OCI-LY1 (cell line): ENCODE results near the gene MAGI2.

ENCODE experiments used
- H2AFZ ChIP-seq: fragments of 200-600 bp; sonication (generic), shearing (Covaris generic); 2 replicates; pipeline ENCODE4 v1.6.0; 2014; ENCODE audit warnings: antibody characterized with exemption, mild to moderate bottlenecking, low read length
- H3F3A ChIP-seq: fragments of 200-600 bp; sonication (generic), shearing (Covaris generic); 2 replicates; pipeline ENCODE4 v1.6.0; 2014; ENCODE audit warnings: mild to moderate bottlenecking, antibody characterized with exemption, low read length, moderate library complexity; ENCODE audit not compliant: insufficient read depth
- H3K27ac ChIP-seq: fragments of 200-600 bp; sonication (generic); 2 replicates; pipeline ENCODE4 v1.5.1; 2014; ENCODE audit warnings: low read length, mixed run types, mild to moderate bottlenecking, low read depth; ENCODE audit not compliant: poor library complexity, severe bottlenecking
- H3K27me3 ChIP-seq: fragments of 200-600 bp; sonication (generic); 2 replicates; pipeline ENCODE4 v1.6.0; 2014; ENCODE audit warnings: antibody characterized with exemption, mild to moderate bottlenecking, low read length, moderate library complexity; ENCODE audit not compliant: insufficient read depth
- H3K36me3 ChIP-seq: fragments of 200-600 bp; sonication (generic); 2 replicates; pipeline ENCODE4 v1.6.1; 2014; ENCODE audit warnings: mild to moderate bottlenecking, antibody characterized with exemption, low read length, moderate library complexity, mixed read lengths; ENCODE audit not compliant: insufficient read depth
- H3K4me1 ChIP-seq: fragments of 200-600 bp; sonication (generic); 2 replicates; pipeline ENCODE4 v1.5.1; 2014; ENCODE audit warnings: mild to moderate bottlenecking, low read length, moderate library complexity; ENCODE audit not compliant: insufficient read depth, severe bottlenecking
- H3K4me2 ChIP-seq: fragments of 200-600 bp; sonication (generic), shearing (Covaris generic); 2 replicates; pipeline ENCODE4 v1.6.1; 2014; ENCODE audit warnings: low read length
- H3K4me3 ChIP-seq: fragments of 200-600 bp; sonication (generic); 2 replicates; pipeline ENCODE4 v1.5.1; 2014; ENCODE audit warnings: low read length, low read depth, mild to moderate bottlenecking, mixed read lengths; ENCODE audit not compliant: poor library complexity, severe bottlenecking
- H3K79me2 ChIP-seq: fragments of 200-600 bp; shearing (Covaris generic); 2 replicates; pipeline ENCODE4 v1.6.1; 2016; ENCODE audit warnings: mixed run types, low read length, mixed read lengths; ENCODE audit not compliant: insufficient read depth
- H3K9ac ChIP-seq: fragments of 200-600 bp; sonication (generic), shearing (Covaris generic); 2 replicates; pipeline ENCODE4 v1.6.1; 2014; ENCODE audit warnings: mild to moderate bottlenecking, low read length, mixed read lengths
- H3K9me2 ChIP-seq: fragments of 200-600 bp; sonication (generic), shearing (Covaris generic); 2 replicates; pipeline ENCODE4 v1.6.1; 2014; ENCODE audit warnings: low read depth, mild to moderate bottlenecking, low read length, mixed read lengths
- H3K9me3 ChIP-seq: fragments of 200-600 bp; shearing (Covaris generic); 2 replicates; pipeline ENCODE4 v1.6.1; 2014; ENCODE audit warnings: low read length, mixed read lengths
- H4K20me1 ChIP-seq: fragments of 200-600 bp; sonication (generic), shearing (Covaris generic); 2 replicates; pipeline ENCODE4 v1.6.0; 2016; ENCODE audit warnings: mild to moderate bottlenecking, low read length; ENCODE audit not compliant: insufficient read depth
- EZH2 ChIP-seq: fragments of 200-600 bp; sonication (generic), shearing (Covaris generic); IDR thresholded peaks from 2 replicates; pipeline ENCODE4 v1.8.0; 2017; ENCODE audit warnings: borderline replicate concordance, mixed run types, mild to moderate bottlenecking, antibody characterized with exemption, low read length, moderate library complexity, mixed read lengths
- TF ChIP-seq, protein P1 (sequence below): fragments of 200-600 bp; sonication (generic), shearing (Covaris generic); IDR thresholded peaks from 2 replicates; pipeline ENCODE4 v1.5.1; 2017; ENCODE audit warnings: mild to moderate bottlenecking, antibody characterized with exemption, low read length, moderate library complexity, mixed read lengths

The MAGI2 gene

DNA sequence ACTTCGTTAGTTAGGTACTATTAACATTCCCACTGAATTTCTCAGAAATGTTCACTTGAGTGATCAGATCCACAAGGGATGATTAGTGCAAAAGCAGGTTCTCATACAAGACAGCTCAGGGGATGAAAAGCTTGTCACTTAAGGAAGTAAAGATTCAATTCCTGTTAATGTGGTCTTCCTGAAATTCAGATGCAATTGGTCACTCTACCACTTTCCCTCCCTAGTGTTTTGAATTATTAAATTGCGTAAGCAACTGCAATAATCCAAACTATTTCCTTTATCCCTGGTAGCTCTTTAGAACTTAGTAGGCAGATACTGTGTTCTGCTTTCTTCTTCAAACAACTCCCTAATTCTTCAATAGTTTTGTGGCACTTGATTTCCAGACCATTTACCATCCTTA, 121.4 kb downstream of the MAGI2 start:
- H3K9ac ChIP-seq: no peak overlapping the region
- no peaks in the 10 kb centered on the region for H3K9me3 ChIP-seq
- H2AFZ ChIP-seq: no peak overlapping the region
- H3K9me2 ChIP-seq: no peaks in the 10 kb centered on the region
- H3K79me2 ChIP-seq: no peaks in the 10 kb centered on the region
- no peaks in the 10 kb centered on the region for H3K27me3 ChIP-seq
- H4K20me1 ChIP-seq: no peaks in the 10 kb centered on the region
- H3F3A ChIP-seq: no peaks in the 10 kb centered on the region
- no peak overlapping the region for H3K27ac ChIP-seq
- no peak overlapping the region for H3K4me2 ChIP-seq
- no peaks in the 10 kb centered on the region for H3K4me1 ChIP-seq
- TF ChIP-seq, protein P1, sequence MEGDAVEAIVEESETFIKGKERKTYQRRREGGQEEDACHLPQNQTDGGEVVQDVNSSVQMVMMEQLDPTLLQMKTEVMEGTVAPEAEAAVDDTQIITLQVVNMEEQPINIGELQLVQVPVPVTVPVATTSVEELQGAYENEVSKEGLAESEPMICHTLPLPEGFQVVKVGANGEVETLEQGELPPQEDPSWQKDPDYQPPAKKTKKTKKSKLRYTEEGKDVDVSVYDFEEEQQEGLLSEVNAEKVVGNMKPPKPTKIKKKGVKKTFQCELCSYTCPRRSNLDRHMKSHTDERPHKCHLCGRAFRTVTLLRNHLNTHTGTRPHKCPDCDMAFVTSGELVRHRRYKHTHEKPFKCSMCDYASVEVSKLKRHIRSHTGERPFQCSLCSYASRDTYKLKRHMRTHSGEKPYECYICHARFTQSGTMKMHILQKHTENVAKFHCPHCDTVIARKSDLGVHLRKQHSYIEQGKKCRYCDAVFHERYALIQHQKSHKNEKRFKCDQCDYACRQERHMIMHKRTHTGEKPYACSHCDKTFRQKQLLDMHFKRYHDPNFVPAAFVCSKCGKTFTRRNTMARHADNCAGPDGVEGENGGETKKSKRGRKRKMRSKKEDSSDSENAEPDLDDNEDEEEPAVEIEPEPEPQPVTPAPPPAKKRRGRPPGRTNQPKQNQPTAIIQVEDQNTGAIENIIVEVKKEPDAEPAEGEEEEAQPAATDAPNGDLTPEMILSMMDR: no peak
- TF ChIP-seq EZH2: no peak
- no peak overlapping the region for H3K4me3 ChIP-seq
- H3K36me3 ChIP-seq: no peaks in the 10 kb centered on the region

- Histone ChIP-seq H3F3A (no peaks in the 10 kb centered on the region), H3K9me2 (no peaks in the 10 kb centered on the region), H3K4me3 (no peak overlapping the region), H3K27ac (no peak overlapping the region), H3K79me2 (no peaks in the 10 kb centered on the region), H3K36me3 (no peaks in the 10 kb centered on the region), H3K9me3 (no peaks in the 10 kb centered on the region), H3K4me1 (no peaks in the 10 kb centered on the region), H3K27me3 (no peaks in the 10 kb centered on the region), H4K20me1 (no peaks in the 10 kb centered on the region), H3K4me2 (no peak overlapping the region), H2AFZ (no peak overlapping the region), H3K9ac (no peak overlapping the region)
- TF ChIP-seq EZH2: no peak
- TF ChIP-seq, protein P1: no peak
Measured at GRCh38 chr7:79329464-79329863, 124.0 kb downstream of the MAGI2 start.

DNA sequence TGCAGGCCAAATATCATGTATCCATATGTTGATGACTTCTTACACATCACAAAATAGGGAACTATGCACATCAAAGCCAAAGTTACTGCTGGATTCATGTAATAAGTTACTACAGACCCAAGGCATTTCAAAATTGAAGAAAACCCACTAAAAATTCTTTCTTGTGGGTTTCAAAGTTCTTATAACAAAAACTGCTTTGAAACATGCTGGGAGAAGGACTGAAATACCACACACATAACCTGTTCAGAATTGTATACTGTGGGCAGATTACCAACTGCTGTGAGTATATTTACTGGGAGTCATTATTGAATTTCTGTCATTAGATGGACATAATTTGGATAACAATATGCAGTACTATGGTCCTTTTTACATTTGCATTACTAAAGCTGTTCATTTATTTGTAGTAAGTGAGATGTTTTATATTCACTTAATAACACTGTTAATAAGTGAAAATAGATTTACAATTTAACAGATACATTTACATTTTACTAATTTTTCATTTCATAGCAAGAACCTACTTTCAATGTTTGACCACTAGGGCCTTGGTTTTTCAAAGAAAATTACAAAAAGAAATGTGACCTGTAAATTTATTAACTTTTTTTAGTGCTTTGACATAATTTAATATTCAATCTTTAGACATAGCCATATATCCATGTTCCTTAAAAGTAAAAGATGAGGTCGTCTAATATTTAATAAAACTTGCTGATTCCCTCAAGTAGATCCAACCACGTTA, 132.6 kb downstream of the MAGI2 start:
- no peaks in the 10 kb centered on the region for H3K4me1 ChIP-seq
- H3K4me3 ChIP-seq: no peak overlapping the region
- no peaks in the 10 kb centered on the region for H3K27me3 ChIP-seq
- H3K9ac ChIP-seq: no peak overlapping the region
- H2AFZ ChIP-seq: no peak overlapping the region
- H3K4me2 ChIP-seq: no peak overlapping the region
- no peaks in the 10 kb centered on the region for H3K36me3 ChIP-seq
- no peak overlapping the region for H3K27ac ChIP-seq
- H3F3A ChIP-seq: no peaks in the 10 kb centered on the region
- no peaks in the 10 kb centered on the region for H3K79me2 ChIP-seq
- H3K9me3 ChIP-seq: no peaks in the 10 kb centered on the region
- H4K20me1 ChIP-seq: no peaks in the 10 kb centered on the region
- no peaks in the 10 kb centered on the region for H3K9me2 ChIP-seq
- TF ChIP-seq, protein P1: no peak
- no peak for TF ChIP-seq EZH2
